Body of pancreas (tissue), 4 donors: Measurements from ENCODE around the gene RHOD. TPM values are rescaled to one million over a fixed set of nuclear protein-coding genes. Genes with fewer than 3 reads are reported as not detected.

Experiments used
- ATAC-seq: fragments of 150-250 bp; one replicate; pipeline ENCODE4 v1.9.1; 2016
- DNase-seq, 4 donors: peaks; one replicate each; pipeline ENCODE4 v3.0.0-alpha.2; 2019
- H3K27ac ChIP-seq, 4 donors: fragments of 200-600 bp; sonication (generic); 1 replicate in 3 of 4; 2 replicates in 1 of 4; pipeline versions ENCODE4 v1.5.1 to v1.6.1; 2016 to 2019; ENCODE audit warnings: mild to moderate bottlenecking in 1 of 4, mixed read lengths in 1 of 4, moderate library complexity in 1 of 4
- H3K27me3 ChIP-seq, 2 donors: fragments of 200-600 bp; sonication (generic); one replicate each; pipeline ENCODE4 v1.6.0; 2016; ENCODE audit warnings: mild to moderate bottlenecking in 1 of 2
- H3K36me3 ChIP-seq, 2 donors: fragments of 200-600 bp; sonication (generic); replicated peaks in 1 of 2; 2 replicates each; pipeline ENCODE4 v1.5.1; 2016; ENCODE audit warnings: low read depth in 2 of 2; ENCODE audit not compliant: insufficient read depth in 1 of 2
- H3K4me1 ChIP-seq: fragments of 200-600 bp; sonication (generic); one replicate; pipeline ENCODE4 v1.6.0; 2016
- H3K4me3 ChIP-seq, 2 donors: fragments of 200-600 bp; sonication (generic); 1 replicate in 1 of 2; 2 replicates in 1 of 2; pipeline ENCODE4 v1.5.1; 2016 to 2019
- H3K9me3 ChIP-seq, 3 donors: fragments of 200-600 bp; sonication (generic); 1 replicate in 2 of 3; 2 replicates in 1 of 3; pipeline ENCODE4 v1.5.1; 2016
- POLR2A ChIP-seq, 3 donors: fragments of 450-650 bp; IDR thresholded peaks; one replicate each; pipeline ENCODE4 v1.6.1; 2016; ENCODE audit warnings: antibody characterized with exemption in 3 of 3, mild to moderate bottlenecking in 2 of 3
- WGBS, 2 donors: methylation state at CpG; one replicate each; pipeline ENCODE4 v1.1.5; 2017; 5-methylcytosine and 5-hydroxymethylcytosine counted together
- intact Hi-C: fragments of 100-400 bp; cut with DNase I; formaldehyde crosslinking; loops from one replicate; pipeline ENCODE4 v1.15.1; 2023
- total RNA-seq, 2 donors: library from RNA; depleted of rRNA; stranded (reverse); fragments of >200 nt; gene quantifications; one replicate each; pipeline ENCODE4 v1.1.0, GENCODE V29; 2016
- TF ChIP-seq, protein P1 (sequence below), 7 experiments: fragments of 450-650 bp in 4 of 7; fragments of 200-600 bp in 3 of 7; sonication (generic) in 3 of 7; IDR thresholded peaks; one replicate each; pipeline ENCODE4 v1.5.1; 2016 to 2019; ENCODE audit warnings: antibody characterized with exemption in 7 of 7

The RHOD gene
- total RNA-seq, 2 donors from 2014 or later, result 19.1 to 33.5 TPM

DNA sequence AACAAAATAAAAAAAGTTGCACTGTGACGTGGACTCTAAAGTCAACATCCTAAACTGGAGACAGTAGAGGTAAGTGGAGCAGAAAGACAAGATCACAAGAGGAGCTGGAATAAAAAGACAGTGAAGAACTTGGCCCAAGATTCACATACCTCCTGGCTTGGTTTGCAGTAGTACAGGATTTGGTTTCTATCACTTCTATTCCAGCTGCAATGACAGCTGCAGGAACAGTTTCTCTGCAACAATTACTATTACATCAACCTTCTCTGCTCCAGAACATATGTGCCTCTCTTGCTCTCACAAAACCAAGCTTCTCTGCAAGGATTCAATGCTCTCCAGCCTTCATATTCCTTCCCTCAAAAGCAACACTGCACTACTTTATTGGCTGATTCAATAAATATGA is 54.6 kb downstream of the RHOD start:
- TF ChIP-seq, protein P1, sequence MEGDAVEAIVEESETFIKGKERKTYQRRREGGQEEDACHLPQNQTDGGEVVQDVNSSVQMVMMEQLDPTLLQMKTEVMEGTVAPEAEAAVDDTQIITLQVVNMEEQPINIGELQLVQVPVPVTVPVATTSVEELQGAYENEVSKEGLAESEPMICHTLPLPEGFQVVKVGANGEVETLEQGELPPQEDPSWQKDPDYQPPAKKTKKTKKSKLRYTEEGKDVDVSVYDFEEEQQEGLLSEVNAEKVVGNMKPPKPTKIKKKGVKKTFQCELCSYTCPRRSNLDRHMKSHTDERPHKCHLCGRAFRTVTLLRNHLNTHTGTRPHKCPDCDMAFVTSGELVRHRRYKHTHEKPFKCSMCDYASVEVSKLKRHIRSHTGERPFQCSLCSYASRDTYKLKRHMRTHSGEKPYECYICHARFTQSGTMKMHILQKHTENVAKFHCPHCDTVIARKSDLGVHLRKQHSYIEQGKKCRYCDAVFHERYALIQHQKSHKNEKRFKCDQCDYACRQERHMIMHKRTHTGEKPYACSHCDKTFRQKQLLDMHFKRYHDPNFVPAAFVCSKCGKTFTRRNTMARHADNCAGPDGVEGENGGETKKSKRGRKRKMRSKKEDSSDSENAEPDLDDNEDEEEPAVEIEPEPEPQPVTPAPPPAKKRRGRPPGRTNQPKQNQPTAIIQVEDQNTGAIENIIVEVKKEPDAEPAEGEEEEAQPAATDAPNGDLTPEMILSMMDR (IDR thresholded peaks at IDR 0.05), result no peak
- no peak for TF ChIP-seq POLR2A (IDR thresholded peaks at IDR 0.05)
- WGBS, 2 donors, result 64 to 83% methylated on average over 1 of the region's 1 CpG
- Histone ChIP-seq H3K4me3 (no peak overlapping the region), H3K4me1 (no peaks in the 10 kb centered on the region), H3K27me3 (no peaks in the 10 kb centered on the region), H3K9me3 (no peaks in the 10 kb centered on the region), H3K36me3 (no peaks in the 10 kb centered on the region), H3K27ac (no peak overlapping the region)
- ATAC-seq, result no peak
- no peak for DNase-seq
- intact Hi-C loops, result no loop called here

GRCh38 chr11:67113231-67113721 is 56.6 kb downstream of the RHOD start:
- Histone ChIP-seq H3K4me1 (peaks cover 6% of the 10 kb centered on the region), H3K36me3 (no peaks in the 10 kb centered on the region), H3K4me3 (no peak overlapping the region), H3K27me3 (no peaks in the 10 kb centered on the region), H3K27ac (no peak overlapping the region), H3K9me3 (no peaks in the 10 kb centered on the region)
- no peak for DNase-seq
- intact Hi-C loops, result no loop called here
- TF ChIP-seq, protein P1 (IDR thresholded peaks at IDR 0.05), result no peak
- no peak for TF ChIP-seq POLR2A (IDR thresholded peaks at IDR 0.05)
- WGBS, 2 donors, result 81 to 92% methylated on average over 4 of the region's 5 CpGs
- no peak for ATAC-seq

- Histone ChIP-seq H3K4me1 (peaks cover 9% of the 10 kb centered on the region), H3K9me3 (no peaks in the 10 kb centered on the region), H3K27ac (no peak overlapping the region), H3K27me3 (no peaks in the 10 kb centered on the region), H3K4me3 (no peak overlapping the region), H3K36me3 (no peaks in the 10 kb centered on the region)
- WGBS, 2 donors, result 79 to 84% methylated on average over 10 of the region's 10 CpGs
- ATAC-seq, result no peak
- intact Hi-C loops, result no loop called here
- no peak for TF ChIP-seq POLR2A (IDR thresholded peaks at IDR 0.05)
- TF ChIP-seq, protein P1 (IDR thresholded peaks at IDR 0.05), result no peak
- no peak for DNase-seq
Observed at GRCh38 chr11:67114275-67114896, 57.7 kb downstream of the RHOD start.

DNA sequence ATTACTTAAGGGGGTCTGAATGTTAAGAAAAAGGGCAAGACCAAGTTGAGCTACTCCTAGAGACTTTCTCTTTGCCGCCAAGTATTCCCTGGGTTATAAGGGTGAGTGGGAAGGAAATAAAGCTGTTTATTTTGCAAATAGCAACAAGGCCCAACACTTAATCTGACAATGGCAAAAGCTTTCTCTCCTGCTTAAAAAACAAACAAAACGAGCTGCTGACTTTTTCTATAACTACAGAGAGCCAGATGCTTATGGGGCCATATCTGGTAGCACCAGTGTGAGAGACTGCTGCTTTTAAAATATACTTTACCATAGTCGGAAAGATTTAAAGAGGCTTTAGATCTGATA is 60.1 kb downstream of the RHOD start:
- Histone ChIP-seq H3K27ac (peak overlapping the region in 1 of 4 donors; percentile 48), H3K4me3 (no peak overlapping the region), H3K9me3 (no peaks in the 10 kb centered on the region), H3K4me1 (peaks cover 14% of the 10 kb centered on the region), H3K27me3 (no peaks in the 10 kb centered on the region), H3K36me3 (no peaks in the 10 kb centered on the region)
- TF ChIP-seq, protein P1 (IDR thresholded peaks at IDR 0.05), result no peak
- no peak for TF ChIP-seq POLR2A (IDR thresholded peaks at IDR 0.05)
- ATAC-seq (no peak), DNase-seq (no peak)
- intact Hi-C loops, result no loop called here
- 68 to 71% methylated on average over 3 of the region's 3 CpGs for WGBS, 2 donors

- intact Hi-C loops, result no loop called here
- H3K4me3 ChIP-seq, result no peak overlapping the region
Observed at GRCh38 chr11:67117176-67117575, 60.5 kb downstream of the RHOD start.

More at GRCh38 chr11:67117176-67117575, 60.5 kb downstream of the RHOD start:
- WGBS, 2 donors, result 86 to 88% methylated on average over 7 of the region's 7 CpGs
- H3K9me3 ChIP-seq, result no peaks in the 10 kb centered on the region
- peak overlapping the region in 3 of 4 donors; percentile 48 to 61 (median 55) for H3K27ac ChIP-seq
- no peaks in the 10 kb centered on the region for H3K36me3 ChIP-seq
- no peak for ATAC-seq
- TF ChIP-seq, protein P1 (IDR thresholded peaks at IDR 0.05), result no peak
- no peak for TF ChIP-seq POLR2A (IDR thresholded peaks at IDR 0.05)
- H3K4me1 ChIP-seq, result peaks cover 18% of the 10 kb centered on the region
- no peaks in the 10 kb centered on the region for H3K27me3 ChIP-seq
- DNase-seq, result no peak
